Heart left ventricle (tissue), 13 donors: ENCODE measurements around the gene PRODH2.

ENCODE experiments used
- POLR2A ChIP-seq, 2 donors: fragments of 450-650 bp; IDR thresholded peaks; one replicate each; pipeline ENCODE4 v1.6.1; 2017; ENCODE audit warnings: antibody characterized with exemption in 2 of 2, mild to moderate bottlenecking in 2 of 2, moderate library complexity in 2 of 2
- TF ChIP-seq, protein P1 (sequence below), 12 donors: fragments of 200-600 bp; sonication (generic) in 4 of 12; IDR thresholded peaks; one replicate each; pipeline versions ENCODE4 v1.5.0 to v1.8.0; 2018 to 2022; ENCODE audit warnings: antibody characterized with exemption in 12 of 12, mild to moderate bottlenecking in 5 of 12
- donor health status: ischemic (EF 13 %, LVEDD 7.1; RV severe dilation, severe dysfunction).
- donor health status: DM: no; HTN: yes; CAD: no.
- donor health status: DM: no; HTN: no; CAD: no.
- donor health status: ischemic (EF 25% LVEDD 6.9; RV normal size, moderate dysfunction).
- donor health status: ischemic (EF 25% LVEDD 5.7; RV mildly dilated, moderate dysfunction).
- donor health status: ischemic (EF 35%, LVEDD 5.7; RV mildly dilated, moderate dysfunction).
- donor health status: nonischemic (EF 11% LVEDD 7.7; RV severe dilation, severe dysfunction).
- donor health status: DM: yes; HTN: yes; CAD: no.
- donor health status: PGD.
- donor health status: ischemic (EF 29% LVEDD 5.4; RV normal size, mild dysfunction).
- donor health status: nonischemic (EF 23%, LVEDD 6.1; RV moderate dilation, normal function).

- TF ChIP-seq, protein P1, sequence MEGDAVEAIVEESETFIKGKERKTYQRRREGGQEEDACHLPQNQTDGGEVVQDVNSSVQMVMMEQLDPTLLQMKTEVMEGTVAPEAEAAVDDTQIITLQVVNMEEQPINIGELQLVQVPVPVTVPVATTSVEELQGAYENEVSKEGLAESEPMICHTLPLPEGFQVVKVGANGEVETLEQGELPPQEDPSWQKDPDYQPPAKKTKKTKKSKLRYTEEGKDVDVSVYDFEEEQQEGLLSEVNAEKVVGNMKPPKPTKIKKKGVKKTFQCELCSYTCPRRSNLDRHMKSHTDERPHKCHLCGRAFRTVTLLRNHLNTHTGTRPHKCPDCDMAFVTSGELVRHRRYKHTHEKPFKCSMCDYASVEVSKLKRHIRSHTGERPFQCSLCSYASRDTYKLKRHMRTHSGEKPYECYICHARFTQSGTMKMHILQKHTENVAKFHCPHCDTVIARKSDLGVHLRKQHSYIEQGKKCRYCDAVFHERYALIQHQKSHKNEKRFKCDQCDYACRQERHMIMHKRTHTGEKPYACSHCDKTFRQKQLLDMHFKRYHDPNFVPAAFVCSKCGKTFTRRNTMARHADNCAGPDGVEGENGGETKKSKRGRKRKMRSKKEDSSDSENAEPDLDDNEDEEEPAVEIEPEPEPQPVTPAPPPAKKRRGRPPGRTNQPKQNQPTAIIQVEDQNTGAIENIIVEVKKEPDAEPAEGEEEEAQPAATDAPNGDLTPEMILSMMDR (IDR thresholded peaks at IDR 0.05): no peak
- TF ChIP-seq POLR2A (IDR thresholded peaks at IDR 0.05): no peak
These were observed 32.8 kb upstream of the PRODH2 start for GRCh38 chr19:35845215-35846037.
